ENCODE measurements around the gene ANKRD55. TPM values are rescaled to one million over a fixed set of nuclear protein-coding genes. Genes with fewer than 3 reads are reported as not detected.

The ANKRD55 gene
- total RNA-seq, 1 donor from 2014 or later: not detected

DNA sequence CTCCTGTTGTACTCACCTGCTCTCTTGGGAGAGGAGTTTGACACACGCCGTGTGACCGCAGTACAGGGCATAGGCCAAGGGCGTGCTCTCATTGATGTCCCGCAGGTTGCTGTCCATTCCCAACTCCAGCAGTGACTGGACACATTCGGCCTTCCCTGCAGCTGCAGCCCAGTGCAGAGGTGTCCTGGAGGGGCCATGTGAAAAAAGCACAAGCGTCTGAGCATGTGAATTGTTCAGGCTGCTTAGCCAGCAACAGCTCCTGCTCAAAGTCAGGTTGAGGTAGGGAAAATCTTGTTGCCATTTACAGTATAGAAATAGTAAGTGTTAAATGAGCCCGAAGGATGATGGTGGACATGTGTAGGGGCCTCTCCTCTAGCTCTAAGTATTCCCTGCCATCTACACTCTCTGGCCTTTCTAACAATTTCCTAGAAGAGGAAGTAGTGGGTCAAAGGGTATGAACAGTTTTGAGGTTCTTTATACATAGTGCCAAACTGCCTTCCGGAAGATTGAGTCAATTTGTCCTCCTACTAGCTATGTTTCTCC lies 116.5 kb downstream of the ANKRD55 start:
- DNase-seq (ENCODE audit: low read depth) (no peak), FAIRE-seq (no peak)
- Histone ChIP-seq H4K20me1 (ENCODE audit: insufficient read depth, low read length) (no peaks in the 10 kb centered on the region), H3K79me2 (ENCODE audit: insufficient read depth, low read length) (no peaks in the 10 kb centered on the region), H3K27ac (ENCODE audit: low read depth, low read length) (no peak overlapping the region), H3K27me3 (ENCODE audit: insufficient read depth, low read length) (no peaks in the 10 kb centered on the region), H3K4me2 (ENCODE audit: low read length) (no peak overlapping the region), H3K4me1 (ENCODE audit: insufficient read depth, low read length) (no peaks in the 10 kb centered on the region), H3K9ac (ENCODE audit: low read length) (no peak overlapping the region), H3K4me3 (ENCODE audit: insufficient read depth, low read depth, low read length) (no peak overlapping the region), H3K9me3 (ENCODE audit: insufficient read depth, low read depth, low read length) (no peaks in the 10 kb centered on the region), H3K36me3 (ENCODE audit: insufficient read depth, low read length) (no peaks in the 10 kb centered on the region), H2AFZ (ENCODE audit: low read depth, low read length) (no peak overlapping the region)
- Mint-ChIP-seq H3K4me1 (ENCODE audit: low read depth, unreplicated experiment) (no peaks in the 10 kb centered on the region), H3K9me3 (ENCODE audit: unreplicated experiment) (no peaks in the 10 kb centered on the region), H3K4me3 (ENCODE audit: unreplicated experiment) (no peak overlapping the region), H3K27me3 (ENCODE audit: low read depth, unreplicated experiment) (no peaks in the 10 kb centered on the region), H3K27ac (ENCODE audit: unreplicated experiment) (no peak overlapping the region), H3K36me3 (ENCODE audit: low read depth, unreplicated experiment) (no peaks in the 10 kb centered on the region)
- TF ChIP-seq, protein P1, sequence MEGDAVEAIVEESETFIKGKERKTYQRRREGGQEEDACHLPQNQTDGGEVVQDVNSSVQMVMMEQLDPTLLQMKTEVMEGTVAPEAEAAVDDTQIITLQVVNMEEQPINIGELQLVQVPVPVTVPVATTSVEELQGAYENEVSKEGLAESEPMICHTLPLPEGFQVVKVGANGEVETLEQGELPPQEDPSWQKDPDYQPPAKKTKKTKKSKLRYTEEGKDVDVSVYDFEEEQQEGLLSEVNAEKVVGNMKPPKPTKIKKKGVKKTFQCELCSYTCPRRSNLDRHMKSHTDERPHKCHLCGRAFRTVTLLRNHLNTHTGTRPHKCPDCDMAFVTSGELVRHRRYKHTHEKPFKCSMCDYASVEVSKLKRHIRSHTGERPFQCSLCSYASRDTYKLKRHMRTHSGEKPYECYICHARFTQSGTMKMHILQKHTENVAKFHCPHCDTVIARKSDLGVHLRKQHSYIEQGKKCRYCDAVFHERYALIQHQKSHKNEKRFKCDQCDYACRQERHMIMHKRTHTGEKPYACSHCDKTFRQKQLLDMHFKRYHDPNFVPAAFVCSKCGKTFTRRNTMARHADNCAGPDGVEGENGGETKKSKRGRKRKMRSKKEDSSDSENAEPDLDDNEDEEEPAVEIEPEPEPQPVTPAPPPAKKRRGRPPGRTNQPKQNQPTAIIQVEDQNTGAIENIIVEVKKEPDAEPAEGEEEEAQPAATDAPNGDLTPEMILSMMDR (IDR thresholded peaks at IDR 0.05; ENCODE audit: insufficient read depth, low read depth, low read length): no peak
- TF ChIP-seq EZH2 (IDR thresholded peaks at IDR 0.05; ENCODE audit: insufficient read depth, low read length): no peak

DNA sequence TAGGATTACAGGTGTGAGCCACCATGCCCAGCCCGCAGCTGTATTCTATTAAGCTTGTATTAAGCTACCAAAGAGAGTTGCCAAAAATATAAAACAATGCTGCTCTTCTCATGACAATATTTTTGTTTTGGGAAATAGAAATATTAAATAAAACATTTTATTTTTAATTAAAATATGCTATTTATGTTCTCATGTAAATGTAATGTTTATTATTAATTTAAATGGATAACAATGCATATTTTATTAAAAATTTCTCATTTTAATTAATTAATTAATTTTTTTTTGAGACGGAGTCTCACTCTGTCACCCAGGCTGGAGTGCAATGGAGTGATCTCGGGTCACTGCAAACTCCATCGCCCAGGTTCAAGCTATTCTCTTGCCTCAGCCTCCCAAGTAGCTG lies 117.5 kb downstream of the ANKRD55 start:
- H3K9ac ChIP-seq (ENCODE audit: low read length): no peak overlapping the region
- no peaks in the 10 kb centered on the region for H3K36me3 Mint-ChIP-seq (ENCODE audit: low read depth, unreplicated experiment)
- no peaks in the 10 kb centered on the region for H3K9me3 Mint-ChIP-seq (ENCODE audit: unreplicated experiment)
- no peaks in the 10 kb centered on the region for H3K9me3 ChIP-seq (ENCODE audit: insufficient read depth, low read depth, low read length)
- no peaks in the 10 kb centered on the region for H3K27me3 Mint-ChIP-seq (ENCODE audit: low read depth, unreplicated experiment)
- DNase-seq (ENCODE audit: low read depth): no peak
- H3K4me3 Mint-ChIP-seq (ENCODE audit: unreplicated experiment): no peak overlapping the region
- no peak overlapping the region for H3K4me3 ChIP-seq (ENCODE audit: insufficient read depth, low read depth, low read length)
- peaks cover 6% of the 10 kb centered on the region for H3K4me1 Mint-ChIP-seq (ENCODE audit: low read depth, unreplicated experiment)
- no peak overlapping the region for H3K4me2 ChIP-seq (ENCODE audit: low read length)
- no peak overlapping the region for H2AFZ ChIP-seq (ENCODE audit: low read depth, low read length)
- no peak for FAIRE-seq
- H3K4me1 ChIP-seq (ENCODE audit: insufficient read depth, low read length): peaks cover 4% of the 10 kb centered on the region
- H3K36me3 ChIP-seq (ENCODE audit: insufficient read depth, low read length): no peaks in the 10 kb centered on the region
- H3K79me2 ChIP-seq (ENCODE audit: insufficient read depth, low read length): no peaks in the 10 kb centered on the region
- H3K27ac ChIP-seq (ENCODE audit: low read depth, low read length): no peak overlapping the region
- H4K20me1 ChIP-seq (ENCODE audit: insufficient read depth, low read length): no peaks in the 10 kb centered on the region
- no peak for TF ChIP-seq EZH2 (IDR thresholded peaks at IDR 0.05; ENCODE audit: insufficient read depth, low read length)
- TF ChIP-seq, protein P1 (IDR thresholded peaks at IDR 0.05; ENCODE audit: insufficient read depth, low read depth, low read length): no peak
- H3K27ac Mint-ChIP-seq (ENCODE audit: unreplicated experiment): no peak overlapping the region
- no peaks in the 10 kb centered on the region for H3K27me3 ChIP-seq (ENCODE audit: insufficient read depth, low read length)

GRCh38 chr5:56112526-56113121 lies 120.5 kb downstream of the ANKRD55 start:
- no peak overlapping the region for H3K27ac Mint-ChIP-seq (ENCODE audit: unreplicated experiment)
- no peak overlapping the region for H3K27ac ChIP-seq (ENCODE audit: low read depth, low read length)
- H3K36me3 Mint-ChIP-seq (ENCODE audit: low read depth, unreplicated experiment): no peaks in the 10 kb centered on the region
- H4K20me1 ChIP-seq (ENCODE audit: insufficient read depth, low read length): no peaks in the 10 kb centered on the region
- peaks cover 6% of the 10 kb centered on the region for H3K4me1 ChIP-seq (ENCODE audit: insufficient read depth, low read length)
- H3K4me2 ChIP-seq (ENCODE audit: low read length): no peak overlapping the region
- no peak overlapping the region for H3K4me3 Mint-ChIP-seq (ENCODE audit: unreplicated experiment)
- TF ChIP-seq EZH2 (IDR thresholded peaks at IDR 0.05; ENCODE audit: insufficient read depth, low read length): no peak
- TF ChIP-seq, protein P1 (IDR thresholded peaks at IDR 0.05; ENCODE audit: insufficient read depth, low read depth, low read length): no peak
- FAIRE-seq (no peak), DNase-seq (ENCODE audit: low read depth) (no peak)
- H3K9me3 Mint-ChIP-seq (ENCODE audit: unreplicated experiment): no peaks in the 10 kb centered on the region
- no peaks in the 10 kb centered on the region for H3K36me3 ChIP-seq (ENCODE audit: insufficient read depth, low read length)
- H3K4me1 Mint-ChIP-seq (ENCODE audit: low read depth, unreplicated experiment): peaks cover 10% of the 10 kb centered on the region
- no peaks in the 10 kb centered on the region for H3K9me3 ChIP-seq (ENCODE audit: insufficient read depth, low read depth, low read length)
- H3K27me3 Mint-ChIP-seq (ENCODE audit: low read depth, unreplicated experiment): no peaks in the 10 kb centered on the region
- H3K27me3 ChIP-seq (ENCODE audit: insufficient read depth, low read length): no peaks in the 10 kb centered on the region
- H3K79me2 ChIP-seq (ENCODE audit: insufficient read depth, low read length): no peaks in the 10 kb centered on the region
- no peak overlapping the region for H3K9ac ChIP-seq (ENCODE audit: low read length)
- H3K4me3 ChIP-seq (ENCODE audit: insufficient read depth, low read depth, low read length): no peak overlapping the region
- no peak overlapping the region for H2AFZ ChIP-seq (ENCODE audit: low read depth, low read length)
